CD4-positive, alpha-beta T cell treated with Interleukin-2 at 100 ng/mL for 4 hours (primary cell): ENCODE data around the gene ZNF511.
A peak's percentile ranks its signal among the peaks of the same experiment; 100 is the strongest.

Experiments used
- DNase-seq: peaks from one replicate; pipeline ENCODE4 v3.0.0-alpha.2; 2020; ENCODE audit warnings: low spot score

ZNF511 gene

GRCh38 chr10:133335246-133336117, 26.8 kb downstream of the ZNF511 start:
- peak; percentile 75 for DNase-seq

- DNase-seq: no peak
Observed at GRCh38 chr10:133336118-133336576, 27.4 kb downstream of the ZNF511 start.

- DNase-seq: peak; percentile 85
Observed at GRCh38 chr10:133336577-133337369, 28.1 kb downstream of the ZNF511 start, which contains the start of gene CALY. Gene CALY, minus strand, starts transcription at chr10:133336896. Its CDS starts 7,907 bp downstream, at chr10:133328989.

- no peak for DNase-seq
Observed at GRCh38 chr10:133337370-133337725, 28.6 kb downstream of the ZNF511 start.

GRCh38 chr10:133338080-133339071, 29.7 kb downstream of the ZNF511 start:
- no peak for DNase-seq

- no peak for DNase-seq
Observed at GRCh38 chr10:133339708-133340380, 31.1 kb downstream of the ZNF511 start.

- DNase-seq: no peak
Observed at GRCh38 chr10:133341983-133342382, 33.3 kb downstream of the ZNF511 start.

GRCh38 chr10:133342942-133343341, 34.2 kb downstream of the ZNF511 start:
- DNase-seq: no peak

- no peak for DNase-seq
Observed at GRCh38 chr10:133343558-133343957, 34.8 kb downstream of the ZNF511 start.

- DNase-seq: no peak
Observed at GRCh38 chr10:133344236-133344635, 35.5 kb downstream of the ZNF511 start.

- no peak for DNase-seq
Observed at GRCh38 chr10:133346413-133346812, 37.7 kb downstream of the ZNF511 start.

GRCh38 chr10:133347710-133348517, 39.2 kb downstream of the ZNF511 start:
- no peak for DNase-seq

GRCh38 chr10:133349160-133349568, 40.5 kb downstream of the ZNF511 start:
- no peak for DNase-seq

GRCh38 chr10:133349577-133350011, 40.9 kb downstream of the ZNF511 start:
- no peak for DNase-seq

GRCh38 chr10:133350283-133350949, 41.7 kb downstream of the ZNF511 start:
- DNase-seq: no peak

GRCh38 chr10:133350950-133351329, 42.2 kb downstream of the ZNF511 start:
- DNase-seq: no peak

GRCh38 chr10:133351408-133352318, 42.9 kb downstream of the ZNF511 start:
- DNase-seq: no peak

- DNase-seq: no peak
Observed at GRCh38 chr10:133353202-133353959, 44.7 kb downstream of the ZNF511 start.
